ENCODE measurements around the gene AMY2B.
"Not testable (repeated sequence)": the region's sequence is repeated elsewhere in the genome, so short reads cannot be mapped to it uniquely, and the experiment has no call there.

Gene AMY2B

DNA sequence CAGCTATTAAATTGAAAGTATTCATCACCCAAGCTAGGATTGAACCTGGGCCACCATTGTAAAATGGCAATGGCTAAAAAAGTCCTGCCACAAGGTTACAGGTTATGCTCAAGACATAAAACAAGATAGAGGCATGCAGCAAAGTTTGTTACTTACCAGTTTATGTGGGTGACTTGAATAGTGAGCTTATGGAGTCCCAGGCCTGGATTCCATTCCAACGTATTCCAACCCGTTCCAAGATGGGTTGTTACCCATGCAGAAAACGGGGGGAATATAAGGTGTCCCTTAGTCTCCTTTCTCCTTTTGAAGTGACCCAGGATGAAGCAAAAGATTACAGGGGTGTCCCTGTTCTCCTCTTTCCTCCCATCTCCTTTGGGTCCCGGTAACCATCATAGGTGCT, 56.0 kb downstream of the AMY2B start:
- not testable (repeated sequence) for DNase-seq
